ENCODE results near the gene CACNA2D2.

Gene CACNA2D2

GRCh38 chr3:50314342-50314741, 189.1 kb downstream of the CACNA2D2 start:
- Histone ChIP-seq H3K9me3 (ENCODE audit: control insufficient read depth, low read length) (no peaks in the 10 kb centered on the region), H3K4me3 (ENCODE audit: low read depth, low read length) (no peak overlapping the region), H3K79me2 (peaks cover 6% of the 10 kb centered on the region), H3K4me1 (peaks cover 20% of the 10 kb centered on the region), H3K9ac (no peak overlapping the region), H3K36me3 (ENCODE audit: control insufficient read depth, insufficient read depth, low read length) (no peaks in the 10 kb centered on the region), H3K27ac (peak overlapping the region; percentile 37), H3K27me3 (ENCODE audit: control insufficient read depth, insufficient read depth, low read length) (no peaks in the 10 kb centered on the region), H2AFZ (no peak overlapping the region), H3K4me2 (ENCODE audit: low read length) (no peak overlapping the region)
- no peak for TF ChIP-seq CTCF (IDR thresholded peaks at IDR 0.05)

All from parathyroid adenoma (tissue), 2 donors.